ENCODE measurements around the gene VIPAS39.
"Not testable (repeated sequence)": the region's sequence is repeated elsewhere in the genome, so short reads cannot be mapped to it uniquely, and the experiment has no call there.

Gene VIPAS39

DNA sequence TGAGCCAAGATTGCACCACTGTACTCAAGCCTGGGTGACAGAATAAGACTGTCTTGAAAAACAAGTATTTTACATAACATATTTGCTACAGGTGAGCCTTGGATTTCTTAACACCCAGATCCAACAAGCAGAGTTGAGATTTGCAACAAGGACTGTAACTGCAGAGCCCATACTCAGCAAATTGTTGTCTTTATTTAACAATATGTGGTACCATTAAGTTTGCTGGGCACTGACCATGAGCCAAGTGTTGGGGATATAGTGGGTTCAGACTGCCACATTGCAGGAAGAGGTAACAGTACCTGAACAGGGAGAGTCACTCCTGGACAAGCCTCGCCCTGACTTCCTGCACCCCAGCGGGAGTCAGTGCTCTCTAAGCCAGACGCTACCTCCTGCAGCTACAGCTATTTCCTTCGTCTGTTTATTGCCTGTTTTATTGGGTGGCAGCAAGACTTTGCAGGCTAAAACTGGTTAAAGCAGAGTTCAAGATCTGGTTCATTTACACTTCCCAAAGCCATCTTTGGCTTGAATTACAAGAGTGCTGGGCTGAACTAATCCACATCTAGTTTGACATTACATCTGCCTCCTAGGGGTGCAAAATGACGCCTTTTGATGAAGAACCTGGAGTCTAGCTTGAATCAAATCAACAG is 12.9 kb upstream of the VIPAS39 start:
- no peak for DNase-seq (ENCODE audit: low spot score)

DNA sequence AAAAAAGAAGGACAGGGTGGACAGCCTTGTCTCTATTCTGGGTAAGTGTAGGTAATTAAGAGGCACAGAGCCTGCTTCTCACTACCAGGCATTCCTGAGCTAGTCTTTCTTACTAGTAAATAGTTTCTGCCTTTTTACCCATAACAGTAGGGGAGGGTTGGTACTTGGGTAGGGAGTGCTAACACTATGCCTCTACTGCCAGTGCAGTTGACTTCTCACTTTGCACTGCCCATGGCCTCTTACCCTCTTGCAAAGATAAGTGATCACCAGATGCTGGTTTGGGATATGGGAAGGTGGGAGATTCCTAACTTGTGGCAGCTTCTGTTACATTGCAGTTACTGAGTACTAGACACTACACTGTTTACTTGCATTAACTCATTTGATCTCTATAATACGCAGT is 12.1 kb upstream of the VIPAS39 start:
- no peak for DNase-seq (ENCODE audit: low spot score)

DNA sequence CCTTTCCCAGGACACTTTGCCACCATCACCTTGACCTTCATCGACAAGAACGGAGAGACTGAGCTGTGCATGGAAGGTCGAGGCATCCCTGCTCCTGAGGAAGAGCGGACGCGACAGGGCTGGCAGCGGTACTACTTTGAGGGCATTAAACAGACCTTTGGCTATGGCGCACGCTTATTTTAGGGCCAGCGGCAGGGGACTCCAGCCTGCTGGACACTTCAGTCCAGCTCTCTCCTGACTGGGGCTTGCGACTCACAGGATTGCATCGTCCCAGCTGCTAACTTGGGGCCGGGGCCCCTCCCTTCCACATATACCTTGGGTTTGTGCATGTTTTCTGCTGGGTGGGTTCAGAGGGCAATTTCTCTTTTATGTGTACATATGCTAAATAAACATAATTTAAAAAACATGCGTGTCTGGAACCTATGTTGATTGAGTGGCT is 11.7 kb upstream of the VIPAS39 start:
- no peak for DNase-seq (ENCODE audit: low spot score)

DNA sequence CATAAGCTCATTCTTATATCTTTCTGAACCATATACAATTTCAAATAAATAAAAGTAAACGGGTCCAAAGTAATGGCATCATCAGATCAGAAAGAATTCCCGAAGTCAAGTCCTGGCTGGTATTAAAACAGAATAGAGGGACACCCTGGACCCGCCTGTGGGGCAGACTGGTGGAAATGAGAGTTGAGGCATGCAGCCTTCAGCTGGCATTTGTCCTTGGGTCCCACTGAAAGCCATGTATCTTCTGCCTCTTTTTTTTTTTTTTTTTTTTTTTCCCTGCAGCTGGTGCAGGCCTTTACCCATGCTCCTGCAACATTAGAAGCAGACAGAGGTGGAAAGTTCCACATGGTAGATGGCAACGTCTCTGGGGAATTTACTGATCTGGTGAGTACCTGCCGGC is 10.4 kb upstream of the VIPAS39 start:
- DNase-seq (ENCODE audit: low spot score) = no peak

DNA sequence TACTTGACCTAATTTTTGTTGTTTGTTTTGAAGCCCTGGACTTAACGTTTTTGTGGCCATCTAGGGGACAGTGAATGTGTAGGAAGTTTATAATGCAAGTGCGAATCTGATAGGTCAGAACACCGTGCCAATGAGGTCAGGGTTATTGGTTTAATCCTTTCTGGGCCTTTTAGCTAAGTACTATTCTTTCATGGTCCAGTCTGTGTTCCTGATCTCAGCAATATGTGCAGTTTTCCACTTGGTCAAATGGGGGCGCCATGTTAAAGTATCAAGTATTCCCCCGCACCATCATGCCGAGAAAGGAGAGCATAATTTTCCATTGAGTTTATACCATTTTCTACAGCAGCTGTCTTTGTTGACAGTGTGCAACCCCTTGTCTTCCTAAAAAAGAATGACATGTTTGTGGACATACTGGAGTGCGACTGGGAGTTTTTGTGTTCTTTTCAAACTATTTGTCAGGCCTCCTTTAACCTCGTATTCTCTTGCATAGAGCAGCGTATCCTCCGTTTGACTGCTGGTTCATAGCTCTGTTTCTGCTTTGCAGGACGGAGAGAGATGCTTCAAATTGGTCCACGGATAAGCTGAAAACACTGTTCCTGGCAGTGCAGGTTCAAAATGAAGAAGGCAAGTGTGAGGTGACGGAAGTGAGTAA is 1.8 kb upstream of the VIPAS39 start:
- DNase-seq (ENCODE audit: low spot score) = peak; percentile 46

DNA sequence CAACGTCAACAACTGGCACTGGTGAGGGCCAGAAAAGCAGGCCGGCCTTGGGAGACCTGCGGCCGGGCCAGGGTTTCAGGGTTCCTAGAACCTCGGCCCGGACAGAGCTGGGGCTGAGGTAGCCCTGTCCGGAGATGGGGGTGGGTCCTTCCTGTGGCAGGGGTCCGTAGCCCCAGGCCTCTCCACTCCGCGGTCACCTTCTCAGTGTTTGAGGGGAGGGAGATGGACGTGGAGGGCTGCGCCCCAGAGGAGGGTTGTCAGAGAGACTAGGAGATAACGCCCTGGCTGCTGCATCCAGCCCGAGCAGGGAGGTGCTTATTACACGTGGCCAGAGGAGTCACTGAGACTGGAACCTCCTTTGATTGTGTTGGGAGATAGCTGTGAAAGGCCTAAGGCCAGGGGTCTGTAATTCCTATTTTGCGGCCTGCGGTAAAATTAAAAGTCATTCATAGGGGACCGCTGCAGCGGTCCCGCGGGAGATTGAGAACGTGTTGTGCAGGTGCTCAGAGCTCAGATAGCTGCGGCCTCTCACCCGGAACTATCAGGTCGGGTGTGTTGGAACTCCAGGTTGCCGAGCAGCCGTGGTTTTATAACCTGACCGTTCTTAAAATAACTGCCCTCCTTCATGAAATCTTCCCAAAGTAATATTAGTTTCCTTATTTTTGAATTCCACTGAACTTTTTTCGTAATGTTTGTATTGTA is 999 bp upstream of the VIPAS39 start:
- DNase-seq (ENCODE audit: low spot score) = peak; percentile 54

DNA sequence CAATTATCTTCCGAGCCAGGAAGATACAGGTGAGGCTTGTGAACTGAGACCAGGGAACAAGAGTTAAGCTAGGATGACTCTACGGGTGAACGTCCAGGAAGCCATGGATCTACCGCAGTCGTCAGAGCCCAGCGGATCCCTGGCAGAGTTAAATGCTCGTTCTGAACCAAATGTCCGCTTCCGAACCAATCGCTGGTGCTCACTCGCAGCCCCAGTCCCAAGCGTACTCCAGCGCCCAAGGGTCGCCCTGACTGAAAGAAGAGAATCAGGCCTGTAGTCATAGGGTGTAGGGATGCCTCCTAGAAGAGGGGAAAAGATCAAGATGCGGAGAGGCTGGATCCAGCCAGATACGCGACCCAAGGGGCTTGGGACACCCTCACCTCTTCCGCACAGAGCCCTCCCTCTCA is 283 bp downstream of the VIPAS39 start:
- DNase-seq (ENCODE audit: low spot score) = no peak

DNA sequence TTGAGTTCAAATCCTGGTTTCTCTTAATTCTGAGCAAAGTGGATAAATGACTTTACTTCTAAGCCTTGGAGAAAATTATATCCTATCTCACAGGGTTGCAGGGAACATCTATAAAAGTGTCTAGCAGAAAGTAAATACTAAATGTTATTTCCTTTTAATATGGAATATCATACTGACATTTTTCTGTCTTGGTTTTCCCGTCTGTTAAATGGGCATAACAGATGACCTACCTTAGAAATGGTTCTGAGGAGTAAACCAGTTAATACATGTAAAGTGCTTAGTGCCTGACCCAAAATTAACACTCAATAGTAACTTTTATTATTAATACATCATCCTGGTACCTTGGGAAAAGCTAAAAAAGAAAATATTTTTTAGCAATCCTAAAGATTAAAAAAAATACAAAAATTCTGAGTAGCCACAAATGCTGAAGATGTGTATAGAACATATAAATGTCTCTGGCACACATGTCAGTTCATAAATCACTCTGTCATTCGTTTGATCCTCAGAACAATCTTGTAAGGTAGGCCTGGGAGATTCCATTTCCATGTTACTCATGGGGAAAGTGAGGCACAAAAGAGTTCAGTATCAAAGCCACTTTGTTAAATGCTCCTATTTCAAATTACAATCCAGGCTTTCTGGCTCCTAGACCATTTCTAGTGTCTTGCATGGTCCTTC is 1.3 kb downstream of the VIPAS39 start:
- no peak for DNase-seq (ENCODE audit: low spot score)

DNA sequence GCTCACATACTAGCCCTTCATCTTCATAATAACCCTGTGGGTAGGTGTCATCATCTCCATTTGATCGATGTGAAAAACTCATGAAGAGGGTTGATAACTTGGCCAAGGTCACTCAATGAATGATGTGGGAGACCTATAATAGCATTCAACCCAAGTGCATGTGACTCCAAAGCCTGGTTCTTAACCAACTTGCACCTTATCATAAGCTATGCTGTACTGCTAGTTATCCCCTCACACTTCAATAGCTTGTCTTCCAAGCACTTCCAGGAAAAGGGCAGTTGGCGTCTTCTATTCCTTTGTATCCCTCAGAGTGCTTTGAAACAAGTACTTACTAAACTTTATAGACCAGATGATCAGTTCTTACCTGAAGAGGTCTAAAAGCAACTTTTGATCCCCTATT is 15.2 kb downstream of the VIPAS39 start:
- DNase-seq (ENCODE audit: low spot score) = no peak

DNA sequence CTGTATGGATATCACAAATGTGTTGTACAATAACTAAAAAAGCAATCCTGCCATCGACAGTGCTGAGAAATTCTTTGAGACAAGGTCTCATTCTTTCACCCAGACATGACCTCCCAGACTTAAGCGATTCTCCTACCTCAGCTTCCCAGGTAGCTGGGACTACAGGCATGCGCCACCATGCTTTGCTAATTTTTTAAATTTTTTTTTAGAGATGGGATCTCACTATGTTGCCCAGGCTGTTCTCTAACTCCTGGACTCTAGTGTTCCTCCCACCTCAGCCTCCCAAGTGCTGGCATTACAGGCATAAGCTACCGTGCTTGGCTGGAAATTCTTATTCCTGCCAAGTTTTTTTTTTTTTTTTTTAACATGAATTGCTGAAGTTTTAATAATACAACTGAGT is 17.5 kb downstream of the VIPAS39 start:
- no peak for DNase-seq (ENCODE audit: low spot score)

DNA sequence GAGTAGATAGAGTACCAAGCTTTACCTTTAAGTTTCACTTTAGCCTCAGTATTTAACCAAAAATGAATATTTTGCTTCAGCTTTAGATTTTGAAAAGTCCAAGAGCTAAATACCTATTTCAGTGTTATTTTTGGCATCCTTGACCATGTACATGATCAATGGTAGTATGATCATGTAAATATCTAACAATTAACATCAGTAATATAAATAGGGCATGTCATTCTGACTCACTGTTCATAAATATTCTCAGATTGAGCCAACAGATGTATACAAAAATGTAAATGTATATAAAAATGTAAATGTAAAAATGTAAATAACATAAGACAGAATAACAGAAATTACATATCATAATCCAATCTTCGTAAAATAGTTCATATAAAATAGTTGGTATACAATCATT is 18.8 kb downstream of the VIPAS39 start:
- DNase-seq (ENCODE audit: low spot score) = no peak

DNA sequence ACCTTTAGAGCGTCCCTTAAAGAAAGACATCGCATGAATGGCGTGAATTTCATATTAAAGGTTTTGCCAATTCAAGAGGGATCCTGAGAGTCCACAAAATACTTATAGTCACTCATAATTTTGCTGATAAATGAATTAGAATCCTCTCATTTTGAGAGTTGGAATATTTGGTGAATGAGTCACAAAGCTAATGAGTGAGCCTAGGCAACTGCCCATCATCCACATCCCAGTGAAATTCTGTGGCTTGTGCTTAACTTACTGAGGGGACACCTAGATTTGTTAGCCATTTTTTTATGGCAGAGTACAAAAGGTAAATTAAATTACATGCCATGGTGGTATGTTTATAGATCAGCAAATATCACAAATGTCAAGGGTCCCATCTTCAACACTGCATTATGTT is 21.4 kb downstream of the VIPAS39 start:
- DNase-seq (ENCODE audit: low spot score) = no peak

DNA sequence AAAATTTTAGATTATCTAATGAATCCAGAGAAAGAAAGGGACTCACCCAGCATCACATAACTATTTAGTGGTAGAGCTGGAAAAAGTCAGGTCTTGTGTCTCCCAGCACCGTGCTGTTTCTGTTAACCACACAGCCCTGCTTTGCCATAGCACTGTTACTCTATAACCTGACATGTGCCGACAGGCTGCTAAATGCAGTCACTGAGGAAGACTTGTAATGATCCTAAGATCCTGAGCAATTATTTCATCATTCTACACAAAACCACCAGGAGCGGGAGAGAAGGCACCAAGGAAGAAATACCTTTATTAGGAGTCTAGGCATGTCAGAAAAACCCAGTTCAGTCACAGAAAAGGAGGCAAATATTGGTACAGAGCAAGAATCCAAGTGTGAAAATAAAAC is 31.0 kb downstream of the VIPAS39 start:
- no peak for DNase-seq (ENCODE audit: low spot score)

DNA sequence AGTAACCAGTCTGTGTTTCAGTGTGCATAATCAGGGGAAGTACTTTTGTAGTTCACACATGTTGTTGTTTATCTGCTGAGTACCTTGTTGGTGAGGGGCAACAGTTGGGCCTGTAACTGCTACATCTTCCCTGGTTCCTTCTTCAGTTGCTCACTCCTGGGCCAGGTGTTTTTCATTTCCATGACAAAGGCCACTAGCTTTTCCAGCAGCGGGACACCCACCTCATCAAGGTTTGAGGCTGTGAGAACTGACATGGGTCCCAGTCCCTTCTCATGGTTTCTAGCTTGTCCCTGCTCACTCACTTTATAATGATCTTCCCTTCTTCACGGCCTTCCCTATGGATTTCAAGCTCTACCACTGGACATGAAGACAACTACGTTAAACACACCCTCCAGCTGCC is 32.5 kb downstream of the VIPAS39 start:
- no peak for DNase-seq (ENCODE audit: low spot score)

DNA sequence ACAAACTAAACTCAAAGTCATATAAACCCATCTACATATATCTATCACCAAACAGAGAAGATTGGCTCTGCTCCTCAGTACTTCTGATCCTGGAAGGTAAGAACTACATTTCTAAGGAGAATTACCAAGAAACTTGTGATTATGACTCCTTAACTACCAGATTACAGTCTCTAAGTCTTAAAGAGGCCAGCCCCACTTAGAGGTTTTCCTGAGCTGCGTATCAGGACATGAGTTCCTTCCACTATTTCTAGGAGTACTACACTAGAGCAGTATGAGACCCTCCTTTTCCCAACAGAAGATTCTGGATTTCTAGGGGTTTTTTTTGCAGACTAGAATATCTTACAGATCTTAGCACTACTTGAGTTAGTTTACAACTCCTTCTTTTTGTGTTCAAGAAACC is 34.0 kb downstream of the VIPAS39 start, which contains the start of gene NOXRED1:
TSS of gene NOXRED1 (minus strand) at position 101 of the 400 bp plus-strand sequence. CDS start 634 bp downstream, outside the sequence.
- no peak for DNase-seq (ENCODE audit: low spot score)

DNA sequence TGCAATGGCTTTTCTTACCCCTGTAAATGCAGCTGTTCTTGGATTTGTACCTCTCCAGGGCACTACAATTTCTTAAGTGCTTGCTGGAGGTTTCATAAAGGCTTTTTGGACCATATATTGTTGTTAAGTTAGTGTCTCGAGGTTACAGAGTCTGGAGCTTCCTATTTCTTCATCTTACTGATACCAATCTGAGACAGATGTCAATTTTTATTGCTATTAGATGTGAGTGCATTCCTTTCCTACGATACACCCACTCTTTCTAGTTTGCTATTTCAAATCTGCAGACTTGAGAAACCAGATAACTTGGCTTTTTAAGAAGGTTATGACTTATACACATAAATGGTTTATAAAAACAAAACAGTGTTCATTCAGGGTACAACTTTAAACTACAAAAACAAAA is 36.2 kb downstream of the VIPAS39 start:
- no peak for DNase-seq (ENCODE audit: low spot score)

DNA sequence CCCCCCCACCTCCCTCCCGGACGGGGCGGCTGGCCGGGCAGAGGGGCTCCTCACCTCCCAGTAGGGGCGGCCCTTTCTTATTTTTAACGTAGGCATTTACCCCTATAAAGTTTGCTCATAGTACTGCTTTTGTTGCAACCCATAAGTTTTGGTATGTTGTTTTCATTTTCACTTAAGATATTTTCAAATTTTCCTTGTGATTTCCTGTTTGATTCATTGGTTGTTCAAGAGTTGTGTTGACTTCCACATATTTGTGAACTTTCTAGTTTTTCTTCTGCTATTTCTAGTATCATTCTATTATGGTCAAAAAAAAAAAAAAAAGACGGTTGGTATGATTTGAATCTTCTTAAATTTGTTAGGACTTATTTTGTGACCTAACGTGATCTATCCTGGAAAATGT is 40.6 kb downstream of the VIPAS39 start:
- DNase-seq (ENCODE audit: low spot score) = no peak

DNA sequence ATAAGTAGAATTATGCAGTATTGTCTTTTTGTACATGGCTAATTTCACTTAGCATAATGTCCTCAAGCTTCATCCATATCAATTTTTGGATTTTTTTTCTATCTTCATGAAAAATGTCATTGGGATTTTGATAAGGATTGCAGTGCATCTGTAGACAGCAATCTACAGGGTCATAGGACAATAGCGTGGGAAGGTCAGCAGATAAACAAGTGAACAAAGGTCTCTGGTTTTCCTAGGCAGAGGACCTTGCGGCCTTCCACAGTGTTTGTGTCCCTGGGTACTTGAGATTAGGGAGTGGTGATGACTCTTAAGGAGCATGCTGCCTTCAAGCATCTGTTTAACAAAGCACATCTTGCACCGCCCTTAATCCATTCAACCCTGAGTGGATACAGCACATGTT is 41.3 kb downstream of the VIPAS39 start:
- DNase-seq (ENCODE audit: low spot score) = not testable (repeated sequence)

DNA sequence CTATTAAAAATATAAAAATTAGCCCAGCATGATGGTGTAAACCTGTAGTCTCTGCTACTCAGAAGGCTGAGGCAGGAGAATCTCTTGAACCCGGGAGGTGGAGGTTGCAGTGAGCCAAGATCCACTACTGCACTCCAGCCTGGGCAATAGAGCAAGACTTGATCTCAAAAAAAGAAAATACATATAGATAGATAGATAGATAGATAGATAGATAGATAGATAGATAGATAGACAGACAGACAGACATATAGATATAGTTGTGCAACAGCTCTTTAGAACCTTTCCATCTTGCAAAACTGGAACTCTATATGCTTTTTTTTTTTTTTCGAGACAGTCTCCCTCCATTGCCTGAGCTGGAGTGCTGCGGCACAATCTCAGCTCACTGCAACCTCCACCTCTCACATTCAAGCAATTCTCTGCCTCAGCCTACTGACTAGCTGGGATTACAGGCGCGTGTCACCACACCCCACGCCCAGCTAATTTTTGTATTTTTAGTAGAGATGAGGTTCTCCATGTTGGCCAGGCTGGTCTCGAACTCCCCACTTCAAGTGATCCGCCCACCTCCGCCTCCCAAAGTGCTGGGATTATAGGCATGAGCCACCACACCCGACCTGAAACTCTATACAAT is 41.9 kb downstream of the VIPAS39 start:
- not testable (repeated sequence) for DNase-seq (ENCODE audit: low spot score)

DNA sequence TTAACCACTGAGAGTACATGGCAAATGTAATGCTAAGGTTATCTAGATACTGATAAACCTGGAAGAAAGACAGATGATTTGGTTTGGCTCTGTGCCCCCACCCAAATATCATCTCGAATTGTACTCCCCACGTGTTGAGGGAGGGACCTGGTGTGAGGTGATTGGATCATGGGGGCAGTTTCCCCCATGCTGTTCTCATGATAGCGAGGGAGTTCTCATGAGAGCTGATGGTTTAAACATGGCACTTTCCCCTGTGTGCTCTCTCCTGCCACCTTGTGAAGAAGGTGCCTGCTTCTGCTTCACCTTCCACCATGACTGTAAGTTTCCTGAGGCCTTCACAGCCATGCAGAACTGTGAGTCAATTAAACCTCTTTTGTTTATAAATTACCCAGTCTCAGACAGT is 48.3 kb downstream of the VIPAS39 start:
- peak; percentile 6 for DNase-seq (ENCODE audit: low spot score)

DNA sequence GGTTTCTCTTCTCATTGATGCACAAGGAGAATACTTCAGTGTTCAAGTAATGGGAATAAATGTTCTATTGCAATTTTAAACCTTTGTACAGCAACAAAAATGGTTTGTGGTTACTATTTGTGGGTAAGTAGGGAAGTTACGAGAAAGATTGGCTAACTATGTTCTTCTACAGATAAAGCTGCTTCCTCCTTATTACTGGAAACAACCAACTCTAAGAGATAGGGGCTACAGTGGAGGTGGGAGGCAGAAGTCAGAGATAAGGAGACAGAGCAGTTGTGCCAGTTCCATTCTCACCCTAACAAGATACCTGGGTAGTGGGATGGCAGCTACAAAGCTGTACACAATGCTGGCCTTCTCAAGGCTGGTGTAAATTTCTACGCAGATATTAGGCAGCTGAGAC is 50.2 kb downstream of the VIPAS39 start:
- no peak for DNase-seq (ENCODE audit: low spot score)

DNA sequence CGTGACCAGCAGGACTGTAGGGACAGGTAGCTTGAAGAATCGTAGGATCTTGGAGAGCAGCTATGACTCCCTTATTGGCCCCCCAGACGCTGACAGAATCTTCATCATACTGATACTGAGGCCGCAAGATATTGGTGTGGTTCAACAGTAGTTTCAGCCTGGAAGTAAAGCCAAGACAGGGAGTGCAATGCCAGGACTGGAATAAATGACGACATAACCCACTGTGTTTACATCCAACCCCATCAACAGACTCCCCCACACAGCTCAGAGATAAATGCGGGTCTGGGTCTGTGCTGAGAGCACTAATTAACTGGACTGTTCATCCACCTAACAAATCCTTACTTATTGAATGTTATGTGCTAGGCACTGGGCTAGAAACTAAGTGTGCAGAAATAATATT is 50.7 kb downstream of the VIPAS39 start:
- DNase-seq (ENCODE audit: low spot score) = no peak

Data from SK-N-DZ (cell line).